ENCODE data around the gene FASTKD2. TPM values are rescaled to one million over a fixed set of nuclear protein-coding genes. Genes with fewer than 3 reads are reported as not detected.

FASTKD2 gene
- total RNA-seq, result 10 to 100 TPM; 21.6 to 21.7 TPM
- long read RNA-seq, donor 1, transcript FASTKD2-201 (12 exons, 3,188 nt), result major isoform, 7 of 13 reads
- long read RNA-seq, donor 1, partial matches to known transcripts, result 3 of 13 reads
- long read RNA-seq, donor 1, other reads (novel, unspliced or antisense), result 1 of 13 reads
- long read RNA-seq, donor 2, transcript FASTKD2-202 (12 exons, 2,586 nt), result minor isoform, 14 of 48 reads
- long read RNA-seq, donor 2, transcript FASTKD2-201 (12 exons, 3,188 nt), result major isoform, 28 of 48 reads
- long read RNA-seq, donor 2, partial matches to known transcripts, result 4 of 48 reads
- long read RNA-seq, donor 2, other reads (novel, unspliced or antisense), result 2 of 48 reads

DNA sequence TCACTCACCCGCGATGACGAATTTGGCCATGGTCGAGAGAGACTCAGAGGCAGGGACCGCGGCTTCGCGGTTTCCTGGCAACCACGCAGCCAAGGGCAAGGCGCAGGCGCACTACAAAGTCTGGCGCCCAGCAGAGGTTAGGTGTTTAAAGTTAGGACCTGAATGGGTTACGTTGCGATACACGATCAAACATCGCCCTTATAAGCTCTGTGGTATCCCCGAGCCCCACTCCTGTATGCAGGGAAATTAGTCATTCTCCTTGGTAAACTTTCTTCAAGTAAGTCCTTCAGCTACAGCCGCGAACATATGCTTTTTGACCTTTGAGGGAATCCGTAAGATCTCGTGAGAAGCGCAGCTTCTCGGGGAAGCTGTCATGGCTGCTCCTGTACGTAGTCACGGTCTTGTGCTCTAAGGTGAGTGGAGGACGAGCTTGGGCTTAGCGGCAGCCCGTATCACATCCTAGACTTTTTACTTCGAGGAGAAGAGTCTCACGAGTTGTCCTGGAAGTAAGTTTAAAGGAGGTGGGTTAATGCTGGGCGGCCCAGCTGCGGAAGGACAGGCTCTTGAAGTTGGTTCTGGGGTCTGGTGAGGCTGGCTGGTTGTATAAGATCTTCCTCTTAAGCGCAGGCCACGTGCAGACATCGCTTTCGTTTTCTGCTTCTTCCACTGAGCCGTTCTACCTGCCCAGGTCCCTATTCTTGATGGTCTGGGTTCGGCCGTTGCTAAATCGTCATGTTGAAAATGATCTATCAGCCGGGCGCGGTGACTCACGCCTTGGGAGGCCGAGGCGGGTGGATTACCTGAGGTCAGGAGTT, at the start of gene FASTKD2, which contains the start of gene MDH1B:
Gene FASTKD2 (plus strand): TSS at position 365 of the 815 bp plus-strand sequence. CDS start 1,088 bp downstream, outside the sequence.
Gene MDH1B (minus strand): TSS at position 87 of the 815 bp plus-strand sequence. CDS start 57 bp downstream, at position 30.
- intact Hi-C loops (cut with DNase I), result no loop called here
- DNase-seq (ENCODE audit: low spot score), result peak; percentile 97

DNA sequence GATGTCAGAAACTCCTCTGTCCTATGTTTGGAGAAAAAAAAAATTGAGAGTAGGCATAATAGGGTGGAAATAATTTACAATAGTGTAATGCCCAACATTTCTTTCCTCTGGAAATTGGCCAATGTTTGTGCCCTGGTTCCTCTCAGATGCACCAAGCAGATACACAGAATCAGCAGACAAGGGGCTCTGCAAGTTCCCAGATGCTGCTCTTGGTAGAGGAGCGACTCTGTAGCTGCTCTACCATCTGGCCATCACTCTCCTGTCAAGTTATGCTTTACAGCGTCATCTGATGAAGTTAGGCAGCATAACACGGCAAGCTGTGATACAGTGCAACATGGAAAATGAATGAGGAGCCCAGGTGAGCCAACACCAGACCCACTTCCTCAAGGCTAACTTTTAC, 48.8 kb upstream of the FASTKD2 start:
- DNase-seq (ENCODE audit: low spot score), result no peak
- intact Hi-C loops (cut with DNase I), result no loop called here

DNA sequence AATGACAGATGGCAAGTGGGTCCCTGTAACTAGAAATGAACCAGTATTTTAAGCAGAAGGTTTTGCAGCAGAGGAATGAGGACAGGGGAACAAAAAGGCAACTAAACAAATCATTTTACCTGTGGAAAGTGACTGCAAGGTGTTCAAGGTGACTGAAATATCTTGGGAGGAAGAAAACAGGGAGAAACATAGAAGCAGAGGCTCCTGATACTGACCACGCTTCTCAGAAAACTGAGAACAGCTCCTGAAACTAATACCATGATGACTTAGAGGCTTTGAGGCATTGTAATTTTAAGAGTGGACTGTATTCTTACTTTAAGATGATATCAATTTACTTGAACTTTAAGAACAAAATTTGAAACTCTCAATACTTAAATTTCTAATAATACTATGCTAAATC, 47.1 kb upstream of the FASTKD2 start, which contains the start of gene DYTN:
Gene DYTN (minus strand): TSS at position 101 of the 400 bp plus-strand sequence. CDS start 117 bp downstream, outside the sequence.
- no peak for DNase-seq (ENCODE audit: low spot score)
- intact Hi-C loops (cut with DNase I), result no loop called here

DNA sequence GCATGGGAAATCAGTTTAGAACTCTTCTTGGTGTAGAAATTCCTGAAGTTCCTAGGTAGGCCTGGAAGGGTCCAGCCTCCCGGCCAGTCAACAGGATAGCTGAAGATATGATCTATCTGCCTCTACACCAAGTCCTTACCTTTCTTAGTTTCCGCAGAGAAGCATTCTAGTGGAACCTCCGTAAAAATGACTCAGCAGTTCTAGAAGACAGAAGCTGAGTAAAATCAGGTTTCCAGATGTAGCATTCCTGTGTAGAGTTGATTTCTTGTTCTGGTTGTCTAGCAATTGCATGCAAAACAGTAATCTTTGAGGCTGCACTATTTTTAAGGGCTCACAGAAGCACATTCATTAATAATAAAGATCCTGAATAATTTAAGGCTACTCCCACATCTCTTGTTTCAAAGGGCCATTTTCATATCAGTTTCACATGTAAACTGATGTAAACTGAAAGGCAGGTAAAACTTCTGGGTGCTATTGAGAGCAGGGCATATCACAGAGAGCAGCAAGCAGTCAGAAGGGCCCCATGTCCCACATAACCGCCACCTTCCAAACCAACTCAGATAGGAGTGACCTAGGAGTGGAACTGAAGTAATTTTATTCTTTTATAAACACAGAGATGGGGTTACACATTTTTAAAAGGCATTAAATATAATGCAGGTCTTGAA, 44.0 kb upstream of the FASTKD2 start:
- intact Hi-C loops (cut with DNase I), result no loop called here

DNA sequence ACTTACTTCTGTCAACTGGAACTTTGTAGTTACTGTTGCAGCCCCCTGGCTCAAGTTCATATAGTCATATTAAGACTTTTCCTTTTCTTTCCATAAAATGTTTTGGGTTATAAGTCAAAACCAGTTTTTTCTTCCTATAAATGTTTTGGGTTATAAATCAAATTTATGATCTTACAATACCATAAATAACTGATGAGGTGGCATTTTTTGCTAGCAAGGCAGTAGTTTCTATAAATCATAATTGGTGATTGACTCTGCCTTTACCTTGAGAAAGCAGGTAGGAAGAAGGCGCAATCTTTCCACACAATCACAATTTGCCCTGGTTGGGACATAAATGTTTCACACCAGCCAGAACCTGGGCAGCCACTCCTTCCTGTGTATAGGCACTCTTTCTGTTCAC, 42.1 kb upstream of the FASTKD2 start:
- intact Hi-C loops (cut with DNase I), result no loop called here
- DNase-seq (ENCODE audit: low spot score), result no peak

More for the DNA sequence above, 44.0 kb upstream of the FASTKD2 start:
- DNase-seq (ENCODE audit: low spot score), result no peak

DNA sequence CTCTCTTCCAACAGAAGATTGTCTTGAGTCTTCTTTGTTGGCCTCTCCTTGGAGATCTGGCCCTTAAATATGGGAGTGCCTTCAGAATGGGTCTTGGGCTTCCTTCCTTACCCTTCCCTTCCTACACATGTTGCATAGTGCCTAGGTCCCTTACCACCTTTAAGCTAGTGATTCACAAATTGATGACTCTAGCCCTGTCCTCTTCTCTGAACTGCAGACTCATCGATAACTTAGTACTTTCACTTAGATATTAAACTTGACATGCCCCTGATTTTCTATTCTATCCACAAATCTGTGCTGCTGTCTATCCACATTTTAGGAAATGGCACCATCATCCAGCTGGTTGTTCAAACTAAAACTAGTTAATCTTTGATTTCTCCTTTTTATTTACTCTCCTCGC, 38.1 kb upstream of the FASTKD2 start:
- intact Hi-C loops (cut with DNase I), result no loop called here
- DNase-seq (ENCODE audit: low spot score), result no peak

DNA sequence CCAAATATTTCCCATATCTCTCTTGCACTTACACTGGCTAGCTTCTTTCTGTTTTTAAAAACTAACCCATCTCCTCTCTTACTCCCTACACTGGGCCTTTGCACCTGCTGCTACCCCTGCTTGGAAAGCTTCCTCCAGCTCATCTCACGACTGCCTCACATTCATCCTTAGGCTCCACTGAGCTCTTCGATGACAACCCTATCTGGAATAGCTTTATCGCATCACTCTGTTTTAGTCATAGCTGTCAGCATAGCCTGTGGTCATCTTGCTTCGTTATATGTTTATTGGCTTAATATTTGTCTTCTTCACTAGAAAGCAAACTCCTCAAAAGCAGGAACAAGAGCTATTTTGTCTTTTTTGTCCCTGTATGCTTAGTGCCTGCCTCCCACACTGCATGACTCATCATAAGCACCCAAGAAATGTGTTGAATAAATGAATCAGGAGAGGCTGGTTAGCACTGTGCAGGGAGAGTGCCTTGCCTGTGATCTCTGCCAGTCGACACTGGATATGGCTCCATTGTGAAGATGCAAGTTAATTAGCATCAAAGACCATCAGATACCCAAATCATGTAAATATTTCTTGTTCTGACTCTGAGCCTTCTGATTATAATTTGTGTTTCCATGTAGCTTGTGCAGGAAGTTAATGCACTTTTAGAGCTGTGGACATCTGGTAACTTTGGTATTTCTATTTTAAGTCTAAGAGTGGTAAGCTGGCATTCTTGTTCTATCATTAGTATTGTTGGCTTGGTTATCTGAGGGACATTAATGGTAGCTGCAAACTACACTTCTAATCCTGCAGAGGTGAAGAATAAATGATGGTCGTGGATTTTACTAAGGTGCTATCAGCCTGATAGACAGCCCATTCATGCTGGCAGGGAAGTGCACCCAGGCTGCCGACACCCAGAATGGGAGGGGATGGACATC, 36.9 kb upstream of the FASTKD2 start:
- DNase-seq (ENCODE audit: low spot score), result no peak

DNA sequence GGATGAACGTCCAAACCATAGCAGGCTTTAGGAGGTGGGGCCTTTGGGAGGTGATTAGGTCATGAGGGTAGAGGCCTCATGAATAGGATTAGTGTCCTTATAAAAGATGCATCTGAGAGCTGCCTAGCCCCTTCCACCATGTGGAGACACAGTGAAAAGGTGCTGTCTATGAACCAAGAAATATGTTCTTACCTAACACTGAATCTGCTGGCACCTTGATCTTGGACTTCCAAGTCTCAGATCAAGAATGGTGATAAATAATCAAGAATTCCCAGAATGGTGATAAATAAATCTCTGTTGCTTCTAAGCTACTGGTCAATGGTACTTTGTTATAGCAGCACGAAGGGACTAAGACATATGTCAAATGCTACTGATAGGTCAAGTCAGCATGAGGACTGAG, 32.1 kb upstream of the FASTKD2 start:
- intact Hi-C loops (cut with DNase I), result no loop called here

More for the DNA sequence above, 36.9 kb upstream of the FASTKD2 start:
- intact Hi-C loops (cut with DNase I), result no loop called here

DNA sequence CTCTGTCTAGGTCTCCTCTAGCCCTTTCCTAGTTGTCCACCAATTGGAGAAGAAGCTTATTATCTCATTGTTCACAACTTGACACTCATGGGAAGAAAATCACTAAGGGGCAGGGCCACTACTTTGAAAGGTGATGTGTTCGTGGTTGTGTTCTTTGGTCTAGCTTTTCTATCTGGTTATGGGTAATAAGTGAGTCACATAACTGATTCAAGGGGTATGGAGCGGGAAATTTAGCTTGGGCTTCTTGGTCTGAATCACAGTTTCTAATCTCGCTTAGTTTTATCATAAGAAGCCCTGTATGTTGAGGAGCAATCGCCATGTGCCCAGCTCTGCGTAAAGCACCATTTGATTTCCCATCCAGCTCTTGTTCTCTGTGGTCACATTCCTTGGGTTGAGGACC, 28.5 kb upstream of the FASTKD2 start:
- DNase-seq (ENCODE audit: low spot score), result no peak
- intact Hi-C loops (cut with DNase I), result no loop called here

More for the DNA sequence above, 32.1 kb upstream of the FASTKD2 start:
- DNase-seq (ENCODE audit: low spot score), result no peak

DNA sequence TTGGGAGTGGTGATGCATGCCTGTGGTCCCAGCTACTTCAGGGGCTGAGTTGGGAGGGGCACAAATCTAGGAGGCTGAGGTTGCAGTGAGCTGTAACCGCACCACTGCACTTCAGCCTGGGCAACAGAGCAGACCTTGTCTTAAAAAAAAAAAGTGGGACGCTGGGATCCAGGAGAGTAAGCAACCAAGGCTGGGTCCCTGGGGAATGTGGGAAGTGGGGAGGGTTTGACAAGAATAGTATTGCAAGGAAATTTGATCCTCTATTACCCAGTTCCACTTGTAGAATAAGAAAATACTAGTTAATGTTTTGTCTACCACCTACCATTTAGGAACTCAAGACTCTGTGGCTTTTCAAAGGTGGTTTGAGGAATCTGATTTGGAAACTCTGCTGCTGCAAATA, 26.1 kb upstream of the FASTKD2 start:
- intact Hi-C loops (cut with DNase I), result no loop called here
- no peak for DNase-seq (ENCODE audit: low spot score)

DNA sequence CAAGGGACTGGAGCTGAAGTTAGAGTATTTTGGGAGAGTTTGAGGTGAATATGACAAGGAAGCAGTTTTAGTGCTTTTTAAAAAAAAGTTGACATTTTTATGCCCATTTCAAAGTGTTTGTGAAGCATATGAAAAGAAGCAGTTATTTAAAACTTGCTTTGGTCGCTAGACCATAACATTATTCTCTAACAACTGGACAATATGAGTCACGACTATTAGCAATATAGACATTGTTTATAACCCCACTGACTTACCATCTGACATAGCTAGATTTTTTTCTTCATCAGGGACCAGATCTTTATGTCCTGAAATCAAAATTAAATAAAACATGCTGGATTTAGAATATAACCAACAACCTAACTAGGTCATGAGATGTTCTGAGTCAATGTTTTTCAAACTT, 24.6 kb upstream of the FASTKD2 start:
- no peak for DNase-seq (ENCODE audit: low spot score)
- intact Hi-C loops (cut with DNase I), result no loop called here

DNA sequence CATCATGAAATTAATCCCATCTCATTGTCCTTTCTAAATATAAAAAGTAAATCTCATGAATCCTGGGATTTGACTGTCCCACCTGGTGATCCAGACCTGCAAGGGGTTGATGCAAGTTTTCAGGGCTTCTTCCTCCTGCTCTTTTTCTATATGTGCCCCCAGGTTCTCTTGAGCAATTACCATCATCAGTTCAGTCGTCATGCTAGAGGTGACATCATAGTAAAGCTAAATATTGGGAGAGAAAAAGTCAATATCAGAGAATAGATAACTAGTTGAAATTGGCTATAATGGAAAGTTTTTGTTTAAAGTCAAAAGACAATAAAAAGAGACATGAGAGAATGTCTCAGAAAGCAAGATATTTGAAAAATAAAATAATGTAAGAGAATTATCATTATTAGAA, 8.6 kb upstream of the FASTKD2 start:
- intact Hi-C loops (cut with DNase I), result no loop called here
- DNase-seq (ENCODE audit: low spot score), result no peak

DNA sequence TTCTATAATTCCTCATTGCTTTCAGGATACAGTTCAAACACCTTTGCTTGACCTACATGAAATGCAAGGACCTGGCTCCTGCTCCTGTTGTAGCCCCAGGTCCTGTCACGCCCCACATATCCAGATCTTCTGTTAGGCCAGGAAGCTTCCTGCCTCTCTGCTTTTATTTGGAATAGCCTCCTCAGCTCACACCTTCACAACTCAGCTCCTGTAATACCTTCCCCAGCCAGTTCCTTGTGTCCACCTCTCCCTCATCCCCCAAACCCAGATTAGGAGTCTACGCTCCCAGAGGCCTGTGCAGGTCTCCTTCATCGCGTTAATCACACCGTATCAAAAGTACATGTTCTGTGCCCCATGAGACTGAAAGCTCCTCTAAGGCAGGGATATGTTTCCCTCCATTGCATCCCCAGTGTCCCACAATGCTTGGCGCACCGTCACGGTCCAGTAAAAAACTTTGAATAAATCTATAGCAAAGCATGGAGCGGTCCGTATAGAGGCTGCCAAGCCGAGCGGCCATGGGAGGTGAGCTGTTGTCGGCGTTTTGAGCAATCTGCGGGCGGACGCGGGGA, 649 bp upstream of the FASTKD2 start:
- intact Hi-C loops (cut with DNase I), result no loop called here
- no peak for DNase-seq (ENCODE audit: low spot score)

DNA sequence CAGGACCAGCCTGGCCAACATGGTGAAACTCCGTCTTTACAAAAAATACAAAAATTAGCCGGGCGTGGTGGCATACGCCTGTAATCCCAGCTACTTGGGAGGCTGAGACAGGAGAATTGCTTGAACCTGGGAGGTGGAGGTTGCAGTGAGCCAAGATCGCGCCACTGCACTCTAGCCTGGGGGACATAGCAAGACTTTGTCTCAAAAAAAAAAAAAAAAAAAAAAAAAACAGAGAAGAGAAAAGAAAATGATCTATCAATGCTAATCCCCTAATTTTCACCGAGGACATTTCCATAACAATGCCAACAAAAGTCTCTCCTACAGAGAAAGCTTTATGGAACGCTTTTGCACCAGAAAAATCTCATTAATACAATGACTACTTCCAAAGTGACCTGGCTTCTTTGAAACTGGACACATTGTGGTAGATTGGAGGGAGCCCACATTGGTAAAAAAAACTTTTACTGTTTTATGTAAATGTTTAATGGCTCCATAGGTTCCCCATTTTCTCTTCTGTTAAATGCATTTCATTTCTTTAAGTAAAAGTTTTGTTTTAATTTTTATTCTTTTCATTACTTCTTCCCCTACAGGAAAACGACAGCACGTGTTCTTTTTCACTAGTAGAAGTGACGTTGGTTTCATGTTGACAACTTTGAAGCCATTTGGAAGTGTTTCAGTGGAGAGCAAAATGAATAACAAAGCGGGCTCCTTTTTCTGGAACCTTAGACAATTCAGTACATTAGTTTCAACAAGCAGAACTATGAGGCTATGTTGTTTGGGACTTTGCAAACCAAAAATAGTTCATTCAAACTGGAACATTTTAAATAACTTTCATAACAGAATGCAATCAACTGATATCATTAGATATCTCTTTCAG, 888 bp downstream of the FASTKD2 start:
- intact Hi-C loops (cut with DNase I), result no loop called here
- DNase-seq (ENCODE audit: low spot score), result no peak

DNA sequence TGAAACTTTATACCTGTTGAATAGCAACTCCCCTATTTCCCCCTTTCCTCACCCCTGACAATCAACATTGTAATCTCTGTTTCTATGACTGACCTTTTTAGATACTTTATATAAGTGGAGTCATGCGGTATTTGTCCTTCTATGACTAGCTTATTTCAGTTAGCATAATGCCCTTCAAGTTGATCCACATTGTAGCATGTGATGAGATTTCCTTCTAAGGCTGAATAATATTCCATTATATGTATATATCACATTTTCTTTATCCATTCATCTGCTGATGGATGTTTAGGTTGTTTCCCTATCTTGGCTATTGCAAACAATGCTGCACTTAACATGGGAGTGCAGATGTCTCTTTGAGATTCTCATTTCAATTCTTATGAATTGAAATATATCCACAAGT, 9.5 kb downstream of the FASTKD2 start:
- DNase-seq (ENCODE audit: low spot score), result no peak
- intact Hi-C loops (cut with DNase I), result no loop called here

DNA sequence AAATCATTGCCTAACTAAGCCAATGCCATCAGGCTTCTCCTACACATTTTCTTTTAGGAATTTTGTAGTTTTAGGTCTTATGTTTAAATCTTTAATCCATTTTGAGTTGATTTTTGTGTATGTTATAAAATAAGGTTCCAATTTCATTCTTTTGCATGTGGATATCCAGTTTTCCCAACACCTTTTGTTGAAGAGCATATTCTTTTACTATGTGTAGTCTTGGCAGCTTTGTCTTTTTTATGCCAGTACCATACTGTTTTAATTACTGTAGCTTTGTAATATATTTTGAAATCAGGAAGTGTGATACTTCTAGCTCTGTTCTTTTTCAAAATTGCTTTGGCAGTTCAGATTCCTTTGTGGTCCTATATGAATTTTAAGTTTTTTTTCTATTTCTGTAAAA, 11.0 kb downstream of the FASTKD2 start:
- intact Hi-C loops (cut with DNase I), result no loop called here

DNA sequence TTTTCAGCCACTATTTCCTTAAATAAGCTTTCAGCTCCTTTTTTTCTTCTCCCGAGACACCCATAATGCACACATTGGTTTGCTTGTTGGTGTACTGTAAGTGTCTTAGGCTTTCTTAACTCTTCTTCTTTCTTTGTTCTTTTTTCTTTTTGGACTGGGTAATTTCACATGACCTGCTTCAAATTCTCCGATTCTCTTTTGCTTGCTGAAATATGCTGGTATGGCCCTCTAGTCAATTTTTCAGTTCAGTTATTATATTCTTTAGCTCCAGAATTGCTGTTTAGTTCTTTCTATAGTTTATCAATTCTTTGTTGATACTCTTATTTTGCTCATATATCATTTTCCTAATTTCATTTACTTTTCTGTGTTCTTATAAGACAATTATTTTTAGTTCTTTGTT, 15.3 kb downstream of the FASTKD2 start:
- intact Hi-C loops (cut with DNase I), result loop anchor here (10.0 kb wide), 2 partner anchors 86 to 694 kb away; no protein-coding TSS in a partner anchor
- DNase-seq (ENCODE audit: low spot score), result no peak

More for the DNA sequence above, 11.0 kb downstream of the FASTKD2 start:
- no peak for DNase-seq (ENCODE audit: low spot score)

Data from posterior vena cava (tissue), 2 donors.